ENCODE data around the gene LRMDA. TPM values are rescaled to one million over a fixed set of nuclear protein-coding genes. Genes with fewer than 3 reads are reported as not detected.

LRMDA gene
- total and polyA plus RNA-seq, 2 donors from 2014 or later: 23.2 to 48.6 TPM

DNA sequence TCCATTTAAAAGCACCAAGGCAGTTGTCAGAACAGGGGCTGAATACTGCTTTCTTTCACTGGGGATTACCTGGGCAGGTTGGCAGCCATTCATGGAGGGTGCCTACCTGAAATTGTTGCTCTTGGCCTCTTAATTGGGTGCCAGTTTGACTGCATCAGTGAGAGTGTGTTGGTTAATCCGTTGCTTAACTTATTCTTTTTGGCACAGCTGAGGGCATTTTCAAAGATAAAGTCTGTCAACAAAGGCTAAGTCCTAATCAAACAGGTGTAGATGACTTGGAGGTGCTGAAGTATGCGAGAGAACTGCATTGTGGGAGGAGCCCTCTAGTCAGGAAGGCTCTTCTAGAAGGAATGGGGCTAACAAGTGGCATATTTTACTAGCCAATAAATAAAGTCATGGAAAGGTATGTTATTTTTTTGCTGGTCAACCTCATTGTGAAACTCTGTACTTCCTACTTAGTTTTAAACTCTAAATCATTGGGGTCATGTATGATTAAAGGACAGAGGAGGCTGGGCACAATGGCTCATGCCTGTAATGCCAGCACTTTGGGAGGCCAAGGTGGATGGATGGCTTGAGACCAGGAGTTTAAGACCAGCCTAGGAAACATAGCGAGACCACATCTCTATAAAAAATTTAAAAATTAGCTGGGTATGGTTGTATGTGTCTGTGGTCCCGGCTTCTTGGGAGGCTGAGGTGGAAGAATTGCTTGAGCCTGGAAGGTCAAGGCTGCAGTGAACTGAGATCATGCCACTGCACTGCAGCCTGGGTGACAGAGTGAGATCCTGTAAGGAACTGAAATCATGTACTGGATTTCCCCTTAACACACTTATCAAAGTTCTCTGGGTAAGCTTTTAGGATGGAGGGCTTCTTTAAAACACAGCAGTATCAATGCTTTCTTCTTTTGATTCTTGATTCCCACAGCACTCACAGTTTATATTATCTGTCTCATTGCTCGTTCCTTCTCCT lies 134.1 kb downstream of the LRMDA start:
- Histone ChIP-seq H3K27me3 (ENCODE audit: control insufficient read depth, insufficient read depth, low read length) (no peaks in the 10 kb centered on the region), H3K27ac (ENCODE audit: low read depth in 2 of 2, low read length in 2 of 2) (no peak overlapping the region), H3K36me3 (ENCODE audit: control insufficient read depth in 2 of 3, insufficient read depth in 3 of 3, low read length in 3 of 3) (no peaks in the 10 kb centered on the region), H3K9me3 (ENCODE audit: control insufficient read depth in 2 of 3, insufficient read depth in 1 of 3, low read length in 3 of 3) (no peaks in the 10 kb centered on the region), H3K4me3 (ENCODE audit: low read length in 3 of 3) (no peak overlapping the region), H3K9ac (ENCODE audit: low read length in 3 of 3) (no peak overlapping the region), H3K4me1 (ENCODE audit: control insufficient read depth in 2 of 3, insufficient read depth in 2 of 3, low read depth in 1 of 3, low read length in 3 of 3) (no peaks in the 10 kb centered on the region)
- no peak for FAIRE-seq
- DNase-seq: no peak
- intact Hi-C loops (cut with DNase I): no loop called here
- TF ChIP-seq, protein P1, sequence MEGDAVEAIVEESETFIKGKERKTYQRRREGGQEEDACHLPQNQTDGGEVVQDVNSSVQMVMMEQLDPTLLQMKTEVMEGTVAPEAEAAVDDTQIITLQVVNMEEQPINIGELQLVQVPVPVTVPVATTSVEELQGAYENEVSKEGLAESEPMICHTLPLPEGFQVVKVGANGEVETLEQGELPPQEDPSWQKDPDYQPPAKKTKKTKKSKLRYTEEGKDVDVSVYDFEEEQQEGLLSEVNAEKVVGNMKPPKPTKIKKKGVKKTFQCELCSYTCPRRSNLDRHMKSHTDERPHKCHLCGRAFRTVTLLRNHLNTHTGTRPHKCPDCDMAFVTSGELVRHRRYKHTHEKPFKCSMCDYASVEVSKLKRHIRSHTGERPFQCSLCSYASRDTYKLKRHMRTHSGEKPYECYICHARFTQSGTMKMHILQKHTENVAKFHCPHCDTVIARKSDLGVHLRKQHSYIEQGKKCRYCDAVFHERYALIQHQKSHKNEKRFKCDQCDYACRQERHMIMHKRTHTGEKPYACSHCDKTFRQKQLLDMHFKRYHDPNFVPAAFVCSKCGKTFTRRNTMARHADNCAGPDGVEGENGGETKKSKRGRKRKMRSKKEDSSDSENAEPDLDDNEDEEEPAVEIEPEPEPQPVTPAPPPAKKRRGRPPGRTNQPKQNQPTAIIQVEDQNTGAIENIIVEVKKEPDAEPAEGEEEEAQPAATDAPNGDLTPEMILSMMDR (IDR thresholded peaks at IDR 0.05; ENCODE audit: borderline replicate concordance, extremely low read depth, insufficient read depth): no peak

DNA sequence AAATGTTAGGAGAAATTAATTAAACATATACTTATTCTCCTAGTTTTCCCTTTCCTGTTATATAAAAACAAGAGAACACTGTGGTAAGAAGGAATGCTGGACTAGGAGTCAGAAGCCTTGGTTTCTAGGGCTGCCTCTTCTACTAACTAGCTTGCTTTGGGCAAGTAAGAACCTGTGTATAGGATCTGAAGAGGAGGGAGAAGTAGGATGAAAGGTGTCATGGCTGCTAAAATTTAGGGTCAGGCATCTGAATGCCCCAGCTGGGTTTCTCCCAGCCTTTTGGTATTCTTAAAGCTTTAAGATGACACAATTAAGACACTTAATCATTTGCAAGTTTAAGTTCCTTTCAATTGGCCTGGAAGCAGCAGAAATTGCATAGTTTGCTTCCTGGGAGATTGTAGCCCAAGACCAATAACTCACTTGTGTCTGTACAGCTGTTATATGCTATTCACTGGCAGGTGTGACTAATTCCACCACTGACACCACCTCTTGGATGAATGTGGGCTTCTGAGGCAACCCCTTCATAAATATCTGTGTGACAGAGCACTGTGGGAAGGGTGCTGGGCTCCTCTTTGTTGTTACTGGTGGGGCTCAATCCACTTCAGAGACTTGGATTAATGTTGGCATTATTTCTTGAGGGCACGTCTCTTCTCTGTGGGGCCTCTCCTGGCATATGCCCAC lies 137.2 kb downstream of the LRMDA start:
- H3K27me3 ChIP-seq (ENCODE audit: control insufficient read depth, insufficient read depth, low read length): no peaks in the 10 kb centered on the region
- peaks cover 0 to 12% (median 6%) of the 10 kb centered on the region in 3 donors for H3K9me3 ChIP-seq (ENCODE audit: control insufficient read depth in 2 of 3, insufficient read depth in 1 of 3, low read length in 3 of 3)
- no peak overlapping the region for H3K9ac ChIP-seq (ENCODE audit: low read length in 3 of 3)
- no peaks in the 10 kb centered on the region for H3K36me3 ChIP-seq (ENCODE audit: control insufficient read depth in 2 of 3, insufficient read depth in 3 of 3, low read length in 3 of 3)
- H3K27ac ChIP-seq (ENCODE audit: low read depth in 2 of 2, low read length in 2 of 2): no peak overlapping the region
- TF ChIP-seq, protein P1 (IDR thresholded peaks at IDR 0.05; ENCODE audit: borderline replicate concordance, extremely low read depth, insufficient read depth): no peak
- no peak for DNase-seq
- FAIRE-seq: no peak
- H3K4me1 ChIP-seq (ENCODE audit: control insufficient read depth in 2 of 3, insufficient read depth in 2 of 3, low read depth in 1 of 3, low read length in 3 of 3): no peaks in the 10 kb centered on the region
- H3K4me3 ChIP-seq (ENCODE audit: low read length in 3 of 3): no peak overlapping the region
- intact Hi-C loops (cut with DNase I): no loop called here

DNA sequence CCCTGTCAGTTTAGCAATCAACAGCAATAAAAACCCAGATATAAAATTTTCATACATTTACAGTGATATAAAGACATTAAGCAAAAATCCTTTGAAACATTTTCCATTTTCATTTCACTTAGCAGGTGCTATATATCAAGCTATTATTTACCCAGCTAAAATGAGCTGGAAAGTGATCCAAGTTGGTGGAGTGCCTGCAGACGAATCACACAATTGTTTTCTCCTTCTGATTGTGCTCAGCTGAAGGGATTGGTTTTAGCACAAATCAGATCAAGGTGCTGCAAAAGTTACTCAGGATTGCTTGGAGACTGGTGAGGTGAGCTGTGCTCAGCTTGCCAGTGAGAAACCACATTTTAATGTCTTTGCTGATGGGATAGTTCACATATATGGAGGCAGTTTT lies 138.1 kb downstream of the LRMDA start:
- Histone ChIP-seq H3K9me3 (ENCODE audit: control insufficient read depth in 2 of 3, insufficient read depth in 1 of 3, low read length in 3 of 3) (peaks cover 0 to 12% (median 6%) of the 10 kb centered on the region in 3 donors), H3K4me3 (ENCODE audit: low read length in 3 of 3) (no peak overlapping the region), H3K27me3 (ENCODE audit: control insufficient read depth, insufficient read depth, low read length) (no peaks in the 10 kb centered on the region), H3K4me1 (ENCODE audit: control insufficient read depth in 2 of 3, insufficient read depth in 2 of 3, low read depth in 1 of 3, low read length in 3 of 3) (no peaks in the 10 kb centered on the region), H3K9ac (ENCODE audit: low read length in 3 of 3) (no peak overlapping the region), H3K36me3 (ENCODE audit: control insufficient read depth in 2 of 3, insufficient read depth in 3 of 3, low read length in 3 of 3) (no peaks in the 10 kb centered on the region), H3K27ac (ENCODE audit: low read depth in 2 of 2, low read length in 2 of 2) (no peak overlapping the region)
- DNase-seq: no peak
- FAIRE-seq: no peak
- intact Hi-C loops (cut with DNase I): no loop called here
- TF ChIP-seq, protein P1 (IDR thresholded peaks at IDR 0.05; ENCODE audit: borderline replicate concordance, extremely low read depth, insufficient read depth): no peak
